Heart right ventricle (tissue), 16 donors: Measurements from ENCODE around the gene ARHGAP22. TPM values are rescaled to one million over a fixed set of nuclear protein-coding genes. Genes with fewer than 3 reads are reported as not detected.

Source experiments
- ATAC-seq, 8 donors: fragments of 200-7000 bp; cut with Tn5 transposase; one replicate each; pipeline ENCODE4 v1.9.1; 2020; ENCODE audit warnings: mild to moderate bottlenecking in 8 of 8, moderate library complexity in 8 of 8, moderate number of reproducible peaks in 1 of 8
- DNase-seq, 2 donors: peaks; one replicate each; pipeline ENCODE4 v3.0.0-alpha.2; 2020
- H3K27ac ChIP-seq, 10 donors: fragments of 200-600 bp; sonication (generic) in 2 of 10; one replicate each; pipeline versions ENCODE4 v1.5.0 to v1.8.0; 2020 to 2022; ENCODE audit warnings: mild to moderate bottlenecking in 3 of 10
- H3K27me3 ChIP-seq, 7 donors: fragments of 200-600 bp; one replicate each; pipeline ENCODE4 v1.8.0; 2021 to 2022; ENCODE audit warnings: mild to moderate bottlenecking in 2 of 7
- H3K36me3 ChIP-seq, 9 donors: fragments of 200-600 bp; sonication (generic) in 1 of 9; one replicate each; pipeline versions ENCODE4 v1.5.0 to v1.8.0; 2020 to 2022; ENCODE audit warnings: mild to moderate bottlenecking in 2 of 9
- H3K4me1 ChIP-seq, 9 donors: fragments of 200-600 bp; sonication (generic) in 1 of 9; one replicate each; pipeline versions ENCODE4 v1.5.0 to v1.8.0; 2020 to 2022; ENCODE audit warnings: mild to moderate bottlenecking in 4 of 9
- H3K4me3 ChIP-seq, 10 donors: fragments of 200-600 bp; sonication (generic) in 2 of 10; one replicate each; pipeline versions ENCODE4 v1.5.0 to v1.8.0; 2020 to 2022; ENCODE audit warnings: mild to moderate bottlenecking in 7 of 10, moderate library complexity in 2 of 10
- H3K9me3 ChIP-seq, 11 donors: fragments of 200-600 bp in 10 of 11; sonication (generic) in 2 of 11; one replicate each; pipeline versions ENCODE4 v1.5.0 to v1.8.0; 2013 to 2022; ENCODE audit warnings: mild to moderate bottlenecking in 2 of 11, control low read depth in 1 of 11, moderate library complexity in 1 of 11
- WGBS, 2 donors: extraction: QIAGEN DNeasy Blood & Tissue Kit; methylation state at CpG; one replicate each; pipeline ENCODE4 v1.1.7; 2013; ENCODE audit warnings: inconsistent platforms in 1 of 2; 5-methylcytosine and 5-hydroxymethylcytosine counted together
- intact Hi-C, 10 donors: fragments of 100-400 bp; cut with DNase I; formaldehyde crosslinking; loops; one replicate each; pipeline versions ENCODE4 v1.11.1 to v1.14.2; 2022
- polyA plus RNA-seq, 2 donors: library from polyadenylated mRNA; stranded (reverse); fragments of 200-250 nt; gene quantifications; one replicate each; pipeline ENCODE4 v1.2.3, GENCODE V29; 2013
- total RNA-seq, 10 donors: library from RNA; stranded (reverse); fragmentation: NEBNext Ultra II Directional in 3 of 10; extraction: Animal tissue kit (Norgen Biotek cat#: 25700) in 3 of 10; gene quantifications; one replicate each; pipeline versions ENCODE4 v1.2.1 to v1.2.4, GENCODE V29; 2021 to 2023
- TF ChIP-seq, protein P1 (sequence below), 9 donors: fragments of 200-600 bp; sonication (generic) in 2 of 9; IDR thresholded peaks; one replicate each; pipeline versions ENCODE4 v1.5.0 to v1.8.0; 2021 to 2022; ENCODE audit warnings: antibody characterized with exemption in 9 of 9, mild to moderate bottlenecking in 5 of 9, moderate library complexity in 1 of 9
- donor health status: Arrhythmogenic right ventricular cardiomyopathy.
- donor health status: ischemic (EF 13 %, LVEDD 7.1; RV severe dilation, severe dysfunction).
- donor health status: healthy with polysubstance abuse.
- donor health status: DM: no; HTN: yes; CAD: no.
- donor health status: DM: no; HTN: no; CAD: no.
- donor health status: ischemic (EF 25% LVEDD 6.9; RV normal size, moderate dysfunction).
- donor health status: ischemic (EF 25% LVEDD 5.7; RV mildly dilated, moderate dysfunction).
- donor health status: healthy.
- donor health status: DM: yes; HTN: yes; CAD: no.
- donor health status: Ischemic cardiomyopathy.
- donor health status: ischemic (EF 35%, LVEDD 5.7; RV mildly dilated, moderate dysfunction).
- donor health status: nonischemic (EF 11% LVEDD 7.7; RV severe dilation, severe dysfunction).
- donor health status: DM: yes; HTN: yes; CAD: no.
- donor health status: PGD.
- donor health status: ischemic (EF 29% LVEDD 5.4; RV normal size, mild dysfunction).
- donor health status: nonischemic (EF 23%, LVEDD 6.1; RV moderate dilation, normal function).

Gene ARHGAP22
- total and polyA plus RNA-seq, 12 donors: 1.5 to 9.3 (median 2.8) TPM

GRCh38 chr10:48639632-48640031 lies 34.8 kb upstream of the ARHGAP22 start:
- H3K9me3 ChIP-seq: peaks cover 0 to 34% (median 16%) of the 10 kb centered on the region in 11 donors
- H3K4me3 ChIP-seq: no peak overlapping the region
- H3K4me1 ChIP-seq: peaks cover 0 to 46% (median 4%) of the 10 kb centered on the region in 9 donors
- TF ChIP-seq, protein P1, sequence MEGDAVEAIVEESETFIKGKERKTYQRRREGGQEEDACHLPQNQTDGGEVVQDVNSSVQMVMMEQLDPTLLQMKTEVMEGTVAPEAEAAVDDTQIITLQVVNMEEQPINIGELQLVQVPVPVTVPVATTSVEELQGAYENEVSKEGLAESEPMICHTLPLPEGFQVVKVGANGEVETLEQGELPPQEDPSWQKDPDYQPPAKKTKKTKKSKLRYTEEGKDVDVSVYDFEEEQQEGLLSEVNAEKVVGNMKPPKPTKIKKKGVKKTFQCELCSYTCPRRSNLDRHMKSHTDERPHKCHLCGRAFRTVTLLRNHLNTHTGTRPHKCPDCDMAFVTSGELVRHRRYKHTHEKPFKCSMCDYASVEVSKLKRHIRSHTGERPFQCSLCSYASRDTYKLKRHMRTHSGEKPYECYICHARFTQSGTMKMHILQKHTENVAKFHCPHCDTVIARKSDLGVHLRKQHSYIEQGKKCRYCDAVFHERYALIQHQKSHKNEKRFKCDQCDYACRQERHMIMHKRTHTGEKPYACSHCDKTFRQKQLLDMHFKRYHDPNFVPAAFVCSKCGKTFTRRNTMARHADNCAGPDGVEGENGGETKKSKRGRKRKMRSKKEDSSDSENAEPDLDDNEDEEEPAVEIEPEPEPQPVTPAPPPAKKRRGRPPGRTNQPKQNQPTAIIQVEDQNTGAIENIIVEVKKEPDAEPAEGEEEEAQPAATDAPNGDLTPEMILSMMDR (IDR thresholded peaks at IDR 0.05): no peak
- DNase-seq (no peak), ATAC-seq (no peak)
- peak overlapping the region in 4 of 10 donors; percentile 22 to 75 (median 32) for H3K27ac ChIP-seq
- intact Hi-C loops: no loop called here
- H3K27me3 ChIP-seq: no peaks in the 10 kb centered on the region
- 52 to 59% methylated on average over 1 of the region's 1 CpG for WGBS, 2 donors
- no peaks in the 10 kb centered on the region for H3K36me3 ChIP-seq

DNA sequence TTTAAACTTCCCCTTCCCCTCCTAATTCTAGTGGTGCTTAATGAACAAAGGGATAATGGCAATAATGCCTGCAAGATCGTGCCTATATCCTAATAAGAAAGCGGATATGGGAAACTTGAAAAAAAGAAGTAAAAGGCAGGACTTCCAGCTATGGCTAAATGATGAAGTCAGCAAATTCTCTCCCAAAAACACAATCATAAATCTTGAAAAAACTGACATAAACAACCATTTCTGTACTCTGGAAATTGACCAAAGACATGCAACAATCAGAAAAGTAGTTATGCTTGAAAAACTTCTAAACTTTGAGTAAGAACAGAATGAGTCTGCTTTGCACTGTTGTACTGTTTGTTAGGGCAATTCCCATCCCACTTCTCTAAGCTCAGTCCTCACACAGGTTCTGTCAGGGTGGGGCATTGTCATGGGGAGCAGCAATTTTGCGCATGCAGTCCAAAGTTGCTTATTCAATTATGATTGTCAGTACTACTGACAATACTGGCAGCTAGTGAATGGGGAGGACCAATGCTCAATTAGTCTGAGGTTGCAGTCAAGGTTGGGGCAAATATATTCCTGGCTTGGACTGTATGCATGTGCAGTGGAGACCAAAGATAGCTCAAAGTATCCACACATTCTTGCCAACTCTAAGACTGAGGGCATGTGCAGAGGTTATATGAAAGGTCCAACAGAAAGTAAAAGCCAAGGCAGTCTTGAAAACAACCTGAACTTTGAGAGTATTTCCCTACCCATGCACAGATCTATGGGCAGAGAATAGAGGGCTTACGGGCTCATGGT lies 34.1 kb upstream of the ARHGAP22 start:
- intact Hi-C loops: no loop called here
- 79 to 83% methylated on average over 4 of the region's 4 CpGs for WGBS, 2 donors
- H3K27ac ChIP-seq: peak overlapping the region in 4 of 10 donors; percentile 22 to 75 (median 32)

GRCh38 chr10:48638158-48638557 lies 33.3 kb upstream of the ARHGAP22 start:
- ATAC-seq (no peak), DNase-seq (no peak)
- TF ChIP-seq, protein P1 (IDR thresholded peaks at IDR 0.05): no peak
- Histone ChIP-seq H3K36me3 (no peaks in the 10 kb centered on the region), H3K9me3 (peaks cover 0 to 32% (median 16%) of the 10 kb centered on the region in 11 donors), H3K4me3 (no peak overlapping the region), H3K27ac (peak overlapping the region in 1 of 10 donors; percentile 75), H3K4me1 (peaks cover 0 to 60% (median 14%) of the 10 kb centered on the region in 9 donors), H3K27me3 (no peaks in the 10 kb centered on the region)
- intact Hi-C loops: no loop called here
- whole genome bisulfite sequencing, 2 donors: 87 to 94% methylated on average over 4 of the region's 4 CpGs

More for the DNA sequence above, 34.1 kb upstream of the ARHGAP22 start:
- Histone ChIP-seq H3K36me3 (no peaks in the 10 kb centered on the region), H3K4me1 (peaks cover 0 to 53% (median 11%) of the 10 kb centered on the region in 9 donors), H3K27me3 (no peaks in the 10 kb centered on the region), H3K9me3 (peaks cover 0 to 34% (median 16%) of the 10 kb centered on the region in 11 donors), H3K4me3 (no peak overlapping the region)
- TF ChIP-seq, protein P1 (IDR thresholded peaks at IDR 0.05): no peak
- no peak for DNase-seq
- ATAC-seq: peak in 6 of 8 donors; percentile 41 to 87 (median 66)

GRCh38 chr10:48636901-48637300 lies 32.0 kb upstream of the ARHGAP22 start:
- 88 to 89% methylated on average over 3 of the region's 3 CpGs for WGBS, 2 donors

More at GRCh38 chr10:48636901-48637300, 32.0 kb upstream of the ARHGAP22 start:
- intact Hi-C loops: no loop called here
- Histone ChIP-seq H3K9me3 (peaks cover 0 to 24% (median 16%) of the 10 kb centered on the region in 11 donors), H3K36me3 (no peaks in the 10 kb centered on the region), H3K4me1 (peaks cover 0 to 64% (median 14%) of the 10 kb centered on the region in 9 donors), H3K4me3 (no peak overlapping the region), H3K27me3 (no peaks in the 10 kb centered on the region), H3K27ac (no peak overlapping the region)
- ATAC-seq: no peak
- DNase-seq: no peak
- TF ChIP-seq, protein P1 (IDR thresholded peaks at IDR 0.05): no peak
